ENCODE data around the gene CHN2.

DNA sequence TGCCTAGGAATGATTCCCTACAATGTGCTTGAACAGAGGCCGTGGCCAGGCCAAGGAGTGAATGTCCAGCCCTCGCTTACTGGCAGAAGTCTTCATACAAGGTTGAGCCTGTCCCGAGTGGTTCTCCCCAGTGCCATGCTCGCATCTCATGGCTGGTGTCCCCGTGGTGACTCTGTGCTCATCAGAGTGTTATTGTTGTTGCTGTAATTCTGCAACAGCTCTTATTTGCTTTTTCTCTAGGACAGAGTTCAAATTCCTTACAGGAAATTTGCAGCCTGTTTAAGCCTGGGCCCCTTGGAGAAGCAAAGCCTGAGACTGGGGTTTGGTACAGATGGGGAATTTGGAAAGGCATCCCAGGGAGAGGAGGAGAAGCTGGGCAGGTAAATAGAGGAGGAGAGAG is 211.3 kb downstream of the CHN2 start:
- TF ChIP-seq, protein P1, sequence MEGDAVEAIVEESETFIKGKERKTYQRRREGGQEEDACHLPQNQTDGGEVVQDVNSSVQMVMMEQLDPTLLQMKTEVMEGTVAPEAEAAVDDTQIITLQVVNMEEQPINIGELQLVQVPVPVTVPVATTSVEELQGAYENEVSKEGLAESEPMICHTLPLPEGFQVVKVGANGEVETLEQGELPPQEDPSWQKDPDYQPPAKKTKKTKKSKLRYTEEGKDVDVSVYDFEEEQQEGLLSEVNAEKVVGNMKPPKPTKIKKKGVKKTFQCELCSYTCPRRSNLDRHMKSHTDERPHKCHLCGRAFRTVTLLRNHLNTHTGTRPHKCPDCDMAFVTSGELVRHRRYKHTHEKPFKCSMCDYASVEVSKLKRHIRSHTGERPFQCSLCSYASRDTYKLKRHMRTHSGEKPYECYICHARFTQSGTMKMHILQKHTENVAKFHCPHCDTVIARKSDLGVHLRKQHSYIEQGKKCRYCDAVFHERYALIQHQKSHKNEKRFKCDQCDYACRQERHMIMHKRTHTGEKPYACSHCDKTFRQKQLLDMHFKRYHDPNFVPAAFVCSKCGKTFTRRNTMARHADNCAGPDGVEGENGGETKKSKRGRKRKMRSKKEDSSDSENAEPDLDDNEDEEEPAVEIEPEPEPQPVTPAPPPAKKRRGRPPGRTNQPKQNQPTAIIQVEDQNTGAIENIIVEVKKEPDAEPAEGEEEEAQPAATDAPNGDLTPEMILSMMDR (IDR thresholded peaks at IDR 0.05; ENCODE audit: low read depth, low read length), result no peak
- TF ChIP-seq, protein P2, sequence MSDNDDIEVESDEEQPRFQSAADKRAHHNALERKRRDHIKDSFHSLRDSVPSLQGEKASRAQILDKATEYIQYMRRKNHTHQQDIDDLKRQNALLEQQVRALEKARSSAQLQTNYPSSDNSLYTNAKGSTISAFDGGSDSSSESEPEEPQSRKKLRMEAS (IDR thresholded peaks at IDR 0.05; ENCODE audit: low read depth, low read length), result no peak
- no peak for TF ChIP-seq POLR2A (IDR thresholded peaks at IDR 0.05; ENCODE audit: extremely low read depth, insufficient read length)
- TF ChIP-seq MYC (IDR thresholded peaks at IDR 0.05; ENCODE audit: low read depth, low read length), result no peak
